Loucy (cell line): ENCODE measurements around the gene DEK.

Experiments used
- H2AFZ ChIP-seq: fragments of 200-600 bp; sonication (generic); 2 replicates; pipeline ENCODE4 v1.6.0; 2016; ENCODE audit warnings: antibody characterized with exemption, mild to moderate bottlenecking, low read length, moderate library complexity
- H3F3A ChIP-seq: fragments of 200-600 bp; 2 replicates; pipeline ENCODE4 v1.6.0; 2016; ENCODE audit warnings: antibody characterized with exemption, low read depth, mild to moderate bottlenecking
- H3K27me3 ChIP-seq: fragments of 200-600 bp; sonication (generic); 2 replicates; pipeline ENCODE4 v1.6.1; 2014; ENCODE audit warnings: low read length, mild to moderate bottlenecking; ENCODE audit not compliant: insufficient read depth, poor library complexity, severe bottlenecking
- H3K36me3 ChIP-seq: fragments of 200-600 bp; sonication (generic); 2 replicates; pipeline ENCODE4 v1.6.1; 2016; ENCODE audit warnings: low read length; ENCODE audit not compliant: insufficient read depth
- H3K4me1 ChIP-seq: fragments of 200-600 bp; sonication (generic); 2 replicates; pipeline ENCODE4 v1.5.1; 2014; ENCODE audit warnings: low read length, mild to moderate bottlenecking; ENCODE audit not compliant: insufficient read depth, poor library complexity, severe bottlenecking
- H3K4me2 ChIP-seq: fragments of 200-600 bp; sonication (generic); 2 replicates; pipeline ENCODE4 v1.6.0; 2014; ENCODE audit warnings: antibody characterized with exemption, low read length, low read depth, mild to moderate bottlenecking; ENCODE audit not compliant: poor library complexity, severe bottlenecking
- H3K4me3 ChIP-seq: fragments of 200-600 bp; sonication (generic); 2 replicates; pipeline ENCODE4 v1.5.1; 2014; ENCODE audit warnings: low read length, mild to moderate bottlenecking, mixed read lengths; ENCODE audit not compliant: poor library complexity, severe bottlenecking
- H3K79me2 ChIP-seq: fragments of 200-600 bp; sonication (generic); 2 replicates; pipeline ENCODE4 v1.6.1; 2014; ENCODE audit warnings: low read length; ENCODE audit not compliant: insufficient read depth
- H3K9ac ChIP-seq: fragments of 200-600 bp; sonication (generic); 2 replicates; pipeline ENCODE4 v1.6.0; 2014; ENCODE audit warnings: mild to moderate bottlenecking, low read depth, low read length, moderate library complexity; ENCODE audit not compliant: poor library complexity, severe bottlenecking
- H3K9me2 ChIP-seq: fragments of 200-600 bp; sonication (generic); replicated peaks from 2 replicates; pipeline ENCODE4 v1.6.1; 2016; ENCODE audit warnings: low read depth, low read length, mixed read lengths
- H3K9me3 ChIP-seq: fragments of 200-600 bp; sonication (generic); 2 replicates; pipeline ENCODE4 v1.6.1; 2014; ENCODE audit warnings: mild to moderate bottlenecking, antibody characterized with exemption, low read length, low read depth; ENCODE audit not compliant: insufficient read depth
- H4K20me1 ChIP-seq: fragments of 200-600 bp; sonication (generic); 2 replicates; pipeline ENCODE4 v1.6.0; 2014; ENCODE audit warnings: antibody characterized with exemption, low read length, mild to moderate bottlenecking; ENCODE audit not compliant: insufficient read depth, poor library complexity, severe bottlenecking
- EZH2phosphoT487 ChIP-seq: fragments of 200-600 bp; IDR thresholded peaks from 2 replicates; pipeline ENCODE4 v1.6.1; 2018; ENCODE audit warnings: antibody characterized with exemption, mild to moderate bottlenecking, moderate library complexity, borderline replicate concordance
- TF ChIP-seq, protein P1 (sequence below): fragments of 200-600 bp; sonication (generic); conservative IDR thresholded peaks from 2 replicates; pipeline ENCODE4 v1.5.1; 2014; ENCODE audit warnings: mild to moderate bottlenecking, antibody characterized with exemption, low read length

Gene DEK

GRCh38 chr6:18277237-18278006, 13.1 kb upstream of the DEK start:
- no peak overlapping the region for H3K4me3 ChIP-seq

DNA sequence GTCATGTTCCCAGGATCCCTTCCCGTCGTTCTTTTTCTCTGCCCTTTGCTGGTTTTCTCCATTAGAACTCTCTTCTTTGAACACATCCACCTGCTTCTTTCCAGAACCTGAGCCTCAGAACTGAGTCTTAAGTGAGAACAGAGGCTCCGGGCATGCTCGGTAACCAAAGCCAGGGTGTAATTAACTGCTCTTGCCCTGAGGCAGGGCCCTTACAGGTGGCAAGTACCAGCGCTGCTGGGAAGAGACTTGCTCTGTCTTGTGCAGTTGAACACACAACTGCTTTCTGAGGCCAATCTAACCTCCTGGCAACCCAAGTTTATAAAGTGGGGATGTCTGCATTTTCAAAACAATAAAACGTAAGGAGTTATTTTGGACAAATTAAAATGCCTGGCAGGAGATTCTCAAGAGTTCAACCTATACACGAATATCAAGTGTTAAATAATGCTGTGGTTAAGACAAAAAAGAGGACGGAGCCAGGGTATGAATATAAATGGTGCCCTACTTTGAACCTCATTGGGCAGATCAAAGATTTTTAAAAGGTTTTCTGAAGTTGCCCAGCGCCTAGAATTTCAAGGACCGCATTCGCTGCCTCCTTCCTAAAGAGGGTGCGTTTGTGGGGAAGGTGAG, 12.4 kb upstream of the DEK start:
- no peak overlapping the region for H2AFZ ChIP-seq
- no peak for TF ChIP-seq EZH2phosphoT487
- TF ChIP-seq, protein P1, sequence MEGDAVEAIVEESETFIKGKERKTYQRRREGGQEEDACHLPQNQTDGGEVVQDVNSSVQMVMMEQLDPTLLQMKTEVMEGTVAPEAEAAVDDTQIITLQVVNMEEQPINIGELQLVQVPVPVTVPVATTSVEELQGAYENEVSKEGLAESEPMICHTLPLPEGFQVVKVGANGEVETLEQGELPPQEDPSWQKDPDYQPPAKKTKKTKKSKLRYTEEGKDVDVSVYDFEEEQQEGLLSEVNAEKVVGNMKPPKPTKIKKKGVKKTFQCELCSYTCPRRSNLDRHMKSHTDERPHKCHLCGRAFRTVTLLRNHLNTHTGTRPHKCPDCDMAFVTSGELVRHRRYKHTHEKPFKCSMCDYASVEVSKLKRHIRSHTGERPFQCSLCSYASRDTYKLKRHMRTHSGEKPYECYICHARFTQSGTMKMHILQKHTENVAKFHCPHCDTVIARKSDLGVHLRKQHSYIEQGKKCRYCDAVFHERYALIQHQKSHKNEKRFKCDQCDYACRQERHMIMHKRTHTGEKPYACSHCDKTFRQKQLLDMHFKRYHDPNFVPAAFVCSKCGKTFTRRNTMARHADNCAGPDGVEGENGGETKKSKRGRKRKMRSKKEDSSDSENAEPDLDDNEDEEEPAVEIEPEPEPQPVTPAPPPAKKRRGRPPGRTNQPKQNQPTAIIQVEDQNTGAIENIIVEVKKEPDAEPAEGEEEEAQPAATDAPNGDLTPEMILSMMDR = no peak
- H3K36me3 ChIP-seq = no peaks in the 10 kb centered on the region
- no peaks in the 10 kb centered on the region for H3F3A ChIP-seq
- no peak overlapping the region for H3K4me3 ChIP-seq
- H3K79me2 ChIP-seq = no peaks in the 10 kb centered on the region
- H4K20me1 ChIP-seq = no peaks in the 10 kb centered on the region
- H3K4me2 ChIP-seq = no peak overlapping the region
- H3K9me3 ChIP-seq = no peaks in the 10 kb centered on the region
- no peaks in the 10 kb centered on the region for H3K9me2 ChIP-seq
- H3K9ac ChIP-seq = no peak overlapping the region
- H3K4me1 ChIP-seq = no peaks in the 10 kb centered on the region
- H3K27me3 ChIP-seq = peaks cover 9% of the 10 kb centered on the region

More at GRCh38 chr6:18277237-18278006, 13.1 kb upstream of the DEK start:
- Histone ChIP-seq H3K4me2 (no peak overlapping the region), H3K4me1 (no peaks in the 10 kb centered on the region), H3K9ac (no peak overlapping the region), H3K27me3 (peaks cover 5% of the 10 kb centered on the region), H3K79me2 (no peaks in the 10 kb centered on the region), H2AFZ (no peak overlapping the region), H3K9me2 (no peaks in the 10 kb centered on the region), H3K36me3 (no peaks in the 10 kb centered on the region), H3F3A (no peaks in the 10 kb centered on the region), H4K20me1 (no peaks in the 10 kb centered on the region), H3K9me3 (no peaks in the 10 kb centered on the region)
- TF ChIP-seq, protein P1 = no peak
- no peak for TF ChIP-seq EZH2phosphoT487

DNA sequence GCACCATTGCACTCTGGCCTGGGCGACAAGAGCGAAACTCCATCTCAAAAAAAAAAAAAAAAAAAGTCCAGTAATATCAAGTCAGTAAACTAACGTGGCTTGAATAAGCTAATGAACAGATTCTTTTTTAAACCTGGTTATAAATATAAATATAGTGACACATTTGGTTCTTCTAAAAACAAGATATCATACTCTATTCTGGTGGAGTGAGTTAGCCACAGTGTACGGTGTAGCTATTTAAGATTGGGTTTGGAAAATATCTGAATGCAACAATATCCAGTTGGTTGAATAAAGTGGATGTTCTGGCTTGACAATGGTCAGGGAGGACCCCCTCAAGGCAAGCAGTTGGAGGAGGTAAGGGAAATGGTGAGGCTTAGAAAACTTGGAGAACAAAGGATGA, 5.9 kb upstream of the DEK start:
- no peak overlapping the region for H3K4me3 ChIP-seq
- H3K4me1 ChIP-seq = peaks cover 23% of the 10 kb centered on the region
- H4K20me1 ChIP-seq = no peaks in the 10 kb centered on the region
- peaks cover under 1% of the 10 kb centered on the region; the same call in 1 of the 2 replicates for H3K79me2 ChIP-seq
- H3K9me3 ChIP-seq = no peaks in the 10 kb centered on the region; the same call in 1 of the 2 replicates
- no peaks in the 10 kb centered on the region for H3K9me2 ChIP-seq
- no peak overlapping the region for H3K9ac ChIP-seq
- no peak for TF ChIP-seq EZH2phosphoT487
- TF ChIP-seq, protein P1 = no peak
- H2AFZ ChIP-seq = no peak overlapping the region
- H3K36me3 ChIP-seq = no peaks in the 10 kb centered on the region
- H3K4me2 ChIP-seq = no peak overlapping the region
- H3K27me3 ChIP-seq = peaks cover 38% of the 10 kb centered on the region
- H3F3A ChIP-seq = no peaks in the 10 kb centered on the region
